ENCODE data around the gene APMAP. TPM values are rescaled to one million over a fixed set of nuclear protein-coding genes. Genes with fewer than 3 reads are reported as not detected.

The APMAP gene
- total RNA-seq, 1 donor from 2014 or later = 56.8 TPM

GRCh38 chr20:25018425-25018824 lies 25.9 kb upstream of the APMAP start:
- no peak for DNase-seq
- Mint-ChIP-seq H3K9me3 (no peaks in the 10 kb centered on the region), H3K27ac (no peak overlapping the region), H3K4me1 (no peaks in the 10 kb centered on the region), H3K27me3 (no peaks in the 10 kb centered on the region), H3K36me3 (ENCODE audit: low read depth) (no peaks in the 10 kb centered on the region), H3K4me3 (no peak overlapping the region)
- intact Hi-C loops (cut with micrococcal nuclease) = no loop called here

GRCh38 chr20:25017257-25017803 lies 24.8 kb upstream of the APMAP start:
- Mint-ChIP-seq H3K4me3 (no peak overlapping the region), H3K4me1 (no peaks in the 10 kb centered on the region), H3K27ac (no peak overlapping the region), H3K36me3 (ENCODE audit: low read depth) (no peaks in the 10 kb centered on the region), H3K27me3 (no peaks in the 10 kb centered on the region), H3K9me3 (no peaks in the 10 kb centered on the region)
- intact Hi-C loops (cut with micrococcal nuclease) = no loop called here
- DNase-seq = no peak

- intact Hi-C loops (cut with micrococcal nuclease) = no loop called here
- no peaks in the 10 kb centered on the region for H3K36me3 Mint-ChIP-seq (ENCODE audit: low read depth)
- H3K27ac Mint-ChIP-seq = no peak overlapping the region
- no peak overlapping the region for H3K4me3 Mint-ChIP-seq
- DNase-seq = no peak
- H3K9me3 Mint-ChIP-seq = no peaks in the 10 kb centered on the region
- H3K4me1 Mint-ChIP-seq = no peaks in the 10 kb centered on the region
- H3K27me3 Mint-ChIP-seq = no peaks in the 10 kb centered on the region
Measured at GRCh38 chr20:25016471-25016870, 23.9 kb upstream of the APMAP start.

- no peak overlapping the region for H3K4me3 Mint-ChIP-seq
- H3K36me3 Mint-ChIP-seq (ENCODE audit: low read depth) = no peaks in the 10 kb centered on the region
- no peaks in the 10 kb centered on the region for H3K9me3 Mint-ChIP-seq
Measured at GRCh38 chr20:25015986-25016385, 23.4 kb upstream of the APMAP start.

GRCh38 chr20:25014816-25015215 lies 22.3 kb upstream of the APMAP start:
- Mint-ChIP-seq H3K9me3 (no peaks in the 10 kb centered on the region), H3K27me3 (no peaks in the 10 kb centered on the region), H3K27ac (no peak overlapping the region), H3K36me3 (ENCODE audit: low read depth) (no peaks in the 10 kb centered on the region), H3K4me3 (no peak overlapping the region), H3K4me1 (no peaks in the 10 kb centered on the region)
- intact Hi-C loops (cut with micrococcal nuclease) = no loop called here
- no peak for DNase-seq

More at GRCh38 chr20:25015986-25016385, 23.4 kb upstream of the APMAP start:
- Mint-ChIP-seq H3K27ac (no peak overlapping the region), H3K27me3 (no peaks in the 10 kb centered on the region), H3K4me1 (no peaks in the 10 kb centered on the region)
- DNase-seq = no peak
- intact Hi-C loops (cut with micrococcal nuclease) = no loop called here

GRCh38 chr20:25013478-25014380 lies 21.2 kb upstream of the APMAP start:
- Mint-ChIP-seq H3K36me3 (ENCODE audit: low read depth) (no peaks in the 10 kb centered on the region), H3K4me1 (no peaks in the 10 kb centered on the region)

GRCh38 chr20:25012616-25013189 lies 20.2 kb upstream of the APMAP start:
- H3K4me1 Mint-ChIP-seq = no peaks in the 10 kb centered on the region
- H3K27ac Mint-ChIP-seq = no peak overlapping the region
- H3K27me3 Mint-ChIP-seq = no peaks in the 10 kb centered on the region
- intact Hi-C loops (cut with micrococcal nuclease) = no loop called here
- H3K36me3 Mint-ChIP-seq (ENCODE audit: low read depth) = no peaks in the 10 kb centered on the region
- no peak for DNase-seq
- H3K9me3 Mint-ChIP-seq = no peaks in the 10 kb centered on the region
- H3K4me3 Mint-ChIP-seq = no peak overlapping the region

More at GRCh38 chr20:25013478-25014380, 21.2 kb upstream of the APMAP start:
- no peaks in the 10 kb centered on the region for H3K27me3 Mint-ChIP-seq
- no peak for DNase-seq
- intact Hi-C loops (cut with micrococcal nuclease) = no loop called here
- no peak overlapping the region for H3K27ac Mint-ChIP-seq
- H3K4me3 Mint-ChIP-seq = no peak overlapping the region
- no peaks in the 10 kb centered on the region for H3K9me3 Mint-ChIP-seq

GRCh38 chr20:25011831-25012241 lies 19.3 kb upstream of the APMAP start:
- H3K9me3 Mint-ChIP-seq = no peaks in the 10 kb centered on the region
- intact Hi-C loops (cut with micrococcal nuclease) = no loop called here
- H3K27me3 Mint-ChIP-seq = no peaks in the 10 kb centered on the region
- DNase-seq = no peak
- H3K4me3 Mint-ChIP-seq = no peak overlapping the region
- no peaks in the 10 kb centered on the region for H3K4me1 Mint-ChIP-seq
- H3K27ac Mint-ChIP-seq = no peak overlapping the region
- peaks cover 4% of the 10 kb centered on the region for H3K36me3 Mint-ChIP-seq (ENCODE audit: low read depth)

GRCh38 chr20:25011261-25011660 lies 18.7 kb upstream of the APMAP start:
- Mint-ChIP-seq H3K4me1 (no peaks in the 10 kb centered on the region), H3K36me3 (ENCODE audit: low read depth) (peaks cover 6% of the 10 kb centered on the region), H3K9me3 (no peaks in the 10 kb centered on the region), H3K27me3 (no peaks in the 10 kb centered on the region), H3K27ac (no peak overlapping the region), H3K4me3 (no peak overlapping the region)
- no peak for DNase-seq
- intact Hi-C loops (cut with micrococcal nuclease) = no loop called here

- no peaks in the 10 kb centered on the region for H3K4me1 Mint-ChIP-seq
- no peak for DNase-seq
- no peaks in the 10 kb centered on the region for H3K27me3 Mint-ChIP-seq
- peaks cover 7% of the 10 kb centered on the region for H3K36me3 Mint-ChIP-seq (ENCODE audit: low read depth)
- no peak overlapping the region for H3K4me3 Mint-ChIP-seq
- H3K9me3 Mint-ChIP-seq = no peaks in the 10 kb centered on the region
- H3K27ac Mint-ChIP-seq = no peak overlapping the region
- intact Hi-C loops (cut with micrococcal nuclease) = no loop called here
Measured at GRCh38 chr20:25009218-25010145, 16.9 kb upstream of the APMAP start.

- DNase-seq = no peak
- H3K36me3 Mint-ChIP-seq (ENCODE audit: low read depth) = peaks cover 7% of the 10 kb centered on the region
- no peaks in the 10 kb centered on the region for H3K27me3 Mint-ChIP-seq
- intact Hi-C loops (cut with micrococcal nuclease) = no loop called here
- H3K4me3 Mint-ChIP-seq = no peak overlapping the region
- no peaks in the 10 kb centered on the region for H3K4me1 Mint-ChIP-seq
- H3K27ac Mint-ChIP-seq = no peak overlapping the region
- H3K9me3 Mint-ChIP-seq = no peaks in the 10 kb centered on the region
Measured at GRCh38 chr20:25008388-25009217, 16.1 kb upstream of the APMAP start.

GRCh38 chr20:25007491-25008305 lies 15.1 kb upstream of the APMAP start:
- Mint-ChIP-seq H3K4me3 (no peak overlapping the region), H3K27me3 (no peaks in the 10 kb centered on the region), H3K36me3 (ENCODE audit: low read depth) (peaks cover 10% of the 10 kb centered on the region), H3K4me1 (no peaks in the 10 kb centered on the region), H3K27ac (no peak overlapping the region), H3K9me3 (no peaks in the 10 kb centered on the region)
- no peak for DNase-seq
- intact Hi-C loops (cut with micrococcal nuclease) = no loop called here

All from activated CD4-positive, alpha-beta T cell treated with anti-CD3 and anti-CD28 coated beads, Interleukin-2, amount 10 ng/mL, durations not matched to agents 24 days and 14 days (primary cell).